Measurements from ENCODE around the gene SYCP2L. TPM values are rescaled to one million over a fixed set of nuclear protein-coding genes. Genes with fewer than 3 reads are reported as not detected.
"Not testable (repeated sequence)": the region's sequence is repeated elsewhere in the genome, so short reads cannot be mapped to it uniquely, and the experiment has no call there.

SYCP2L gene
- total and polyA plus RNA-seq, 2 experiments from 2014 or later, result 10.5 to 11.0 TPM

- not testable (repeated sequence) for H3K27me3 Mint-ChIP-seq (ENCODE audit: insufficient read depth, low read depth, poor library complexity)
Observed at GRCh38 chr6:11003297-11003696, 116.4 kb downstream of the SYCP2L start.

DNA sequence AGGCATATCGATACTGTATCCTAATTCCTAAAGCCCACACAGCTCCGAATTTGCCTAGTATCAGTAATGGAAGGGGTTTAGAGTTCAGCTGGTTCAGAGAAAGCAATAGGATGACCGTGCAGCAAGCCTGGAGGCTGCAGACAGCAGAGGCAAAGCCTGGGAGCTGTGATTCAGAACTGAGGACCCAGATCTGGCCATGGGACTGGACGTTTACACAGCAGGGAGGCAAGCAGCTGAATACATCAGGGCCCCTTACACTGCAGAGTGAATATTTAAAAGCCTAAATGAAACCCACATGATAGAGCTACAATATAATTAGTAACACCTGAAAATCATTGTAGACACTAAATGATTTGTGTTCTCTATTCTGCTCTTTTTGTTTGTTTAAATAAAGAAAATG lies 119.2 kb downstream of the SYCP2L start:
- no peaks in the 10 kb centered on the region for H3K27me3 ChIP-seq (ENCODE audit: insufficient read depth)
- H3K4me2 ChIP-seq, result no peak overlapping the region
- H3F3A ChIP-seq (replicated peaks; ENCODE audit: low read depth), result no peaks in the 10 kb centered on the region
- peaks cover 8% of the 10 kb centered on the region for H3K27me3 Mint-ChIP-seq (ENCODE audit: insufficient read depth, low read depth, poor library complexity)
- H3K4me3 ChIP-seq, result no peak overlapping the region
- no peaks in the 10 kb centered on the region for H3K36me3 ChIP-seq (ENCODE audit: insufficient read depth)
- no peaks in the 10 kb centered on the region for H3K9me3 Mint-ChIP-seq
- no peaks in the 10 kb centered on the region for H3K79me2 ChIP-seq (replicated peaks; ENCODE audit: insufficient read depth)
- H3K4me1 Mint-ChIP-seq, result peaks cover 20% of the 10 kb centered on the region
- H4K20me1 ChIP-seq (replicated peaks; ENCODE audit: insufficient read depth), result no peaks in the 10 kb centered on the region
- peaks cover 14% of the 10 kb centered on the region; the same call in 1 of the 2 replicates for H3K4me1 ChIP-seq (ENCODE audit: insufficient read depth)
- H2AFZ ChIP-seq, result no peak overlapping the region
- no peak overlapping the region for H3K4me3 Mint-ChIP-seq
- no peak overlapping the region for H3K27ac Mint-ChIP-seq
- DNase-seq (ENCODE audit: low spot score) (no peak), ATAC-seq (no peak)
- H3K27ac ChIP-seq (ENCODE audit: low read depth), result no peak overlapping the region
- no peaks in the 10 kb centered on the region for H3K36me3 Mint-ChIP-seq (ENCODE audit: low read depth)
- no peaks in the 10 kb centered on the region for H3K9me2 ChIP-seq (ENCODE audit: insufficient read depth)
- TF ChIP-seq CREB1 (CRISPR knock-in tag; IDR thresholded peaks at IDR 0.05; ENCODE audit: low read depth), result no peak
- no peak for TF ChIP-seq CTCF (conservative IDR thresholded peaks at IDR 0.05; ENCODE audit: low read depth in 2 of 2)
- TF ChIP-seq ETS1 (IDR thresholded peaks at IDR 0.05), result no peak
- no peak for TF ChIP-seq POLR2AphosphoS5 (IDR thresholded peaks at IDR 0.05; ENCODE audit: low read depth)
- TF ChIP-seq, protein P1, sequence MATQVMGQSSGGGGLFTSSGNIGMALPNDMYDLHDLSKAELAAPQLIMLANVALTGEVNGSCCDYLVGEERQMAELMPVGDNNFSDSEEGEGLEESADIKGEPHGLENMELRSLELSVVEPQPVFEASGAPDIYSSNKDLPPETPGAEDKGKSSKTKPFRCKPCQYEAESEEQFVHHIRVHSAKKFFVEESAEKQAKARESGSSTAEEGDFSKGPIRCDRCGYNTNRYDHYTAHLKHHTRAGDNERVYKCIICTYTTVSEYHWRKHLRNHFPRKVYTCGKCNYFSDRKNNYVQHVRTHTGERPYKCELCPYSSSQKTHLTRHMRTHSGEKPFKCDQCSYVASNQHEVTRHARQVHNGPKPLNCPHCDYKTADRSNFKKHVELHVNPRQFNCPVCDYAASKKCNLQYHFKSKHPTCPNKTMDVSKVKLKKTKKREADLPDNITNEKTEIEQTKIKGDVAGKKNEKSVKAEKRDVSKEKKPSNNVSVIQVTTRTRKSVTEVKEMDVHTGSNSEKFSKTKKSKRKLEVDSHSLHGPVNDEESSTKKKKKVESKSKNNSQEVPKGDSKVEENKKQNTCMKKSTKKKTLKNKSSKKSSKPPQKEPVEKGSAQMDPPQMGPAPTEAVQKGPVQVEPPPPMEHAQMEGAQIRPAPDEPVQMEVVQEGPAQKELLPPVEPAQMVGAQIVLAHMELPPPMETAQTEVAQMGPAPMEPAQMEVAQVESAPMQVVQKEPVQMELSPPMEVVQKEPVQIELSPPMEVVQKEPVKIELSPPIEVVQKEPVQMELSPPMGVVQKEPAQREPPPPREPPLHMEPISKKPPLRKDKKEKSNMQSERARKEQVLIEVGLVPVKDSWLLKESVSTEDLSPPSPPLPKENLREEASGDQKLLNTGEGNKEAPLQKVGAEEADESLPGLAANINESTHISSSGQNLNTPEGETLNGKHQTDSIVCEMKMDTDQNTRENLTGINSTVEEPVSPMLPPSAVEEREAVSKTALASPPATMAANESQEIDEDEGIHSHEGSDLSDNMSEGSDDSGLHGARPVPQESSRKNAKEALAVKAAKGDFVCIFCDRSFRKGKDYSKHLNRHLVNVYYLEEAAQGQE (IDR thresholded peaks at IDR 0.05; ENCODE audit: unreplicated experiment), result no peak
- no peak for TF ChIP-seq EZH2 (IDR thresholded peaks at IDR 0.05; ENCODE audit: low read depth, unreplicated experiment)
- no peak for TF ChIP-seq ZNF114 (CRISPR knock-in tag; IDR thresholded peaks at IDR 0.05)
- TF ChIP-seq NANOG (IDR thresholded peaks at IDR 0.05; ENCODE audit: borderline replicate concordance), result no peak
- no peak for TF ChIP-seq JUNB (IDR thresholded peaks at IDR 0.05; ENCODE audit: unreplicated experiment)
- TF ChIP-seq ZNF331 (CRISPR knock-in tag; IDR thresholded peaks at IDR 0.05; ENCODE audit: low read depth), result no peak
- TF ChIP-seq EZH2phosphoT487 (IDR thresholded peaks at IDR 0.05; ENCODE audit: unreplicated experiment), result no peak

More at GRCh38 chr6:11003297-11003696, 116.4 kb downstream of the SYCP2L start:
- H3K9me3 Mint-ChIP-seq; H3K36me3 ChIP-seq (ENCODE audit: insufficient read depth); H3F3A ChIP-seq (replicated peaks; ENCODE audit: low read depth); H2AFZ ChIP-seq; H3K4me3 ChIP-seq; H3K27ac ChIP-seq (ENCODE audit: low read depth); H3K4me1 ChIP-seq (ENCODE audit: insufficient read depth); H3K4me3 Mint-ChIP-seq; H3K36me3 Mint-ChIP-seq (ENCODE audit: low read depth); H4K20me1 ChIP-seq (replicated peaks; ENCODE audit: insufficient read depth); H3K79me2 ChIP-seq (replicated peaks; ENCODE audit: insufficient read depth); DNase-seq (ENCODE audit: low spot score); H3K27ac Mint-ChIP-seq; H3K27me3 ChIP-seq (ENCODE audit: insufficient read depth); ATAC-seq; H3K9me2 ChIP-seq (ENCODE audit: insufficient read depth); H3K4me2 ChIP-seq: not testable (repeated sequence)
- peaks cover 11% of the 10 kb centered on the region; the same call in 2 of the 3 replicates for H3K4me1 Mint-ChIP-seq
